GM12872 (cell line): ENCODE results near the gene ZBTB16.

Source experiments
- TF ChIP-seq, protein P1 (sequence below): IDR thresholded peaks from 3 replicates; pipeline ENCODE4 v1.5.1; 2011; ENCODE audit warnings: low read depth, mild to moderate bottlenecking, low read length, moderate library complexity; ENCODE audit not compliant: insufficient read depth

The ZBTB16 gene

DNA sequence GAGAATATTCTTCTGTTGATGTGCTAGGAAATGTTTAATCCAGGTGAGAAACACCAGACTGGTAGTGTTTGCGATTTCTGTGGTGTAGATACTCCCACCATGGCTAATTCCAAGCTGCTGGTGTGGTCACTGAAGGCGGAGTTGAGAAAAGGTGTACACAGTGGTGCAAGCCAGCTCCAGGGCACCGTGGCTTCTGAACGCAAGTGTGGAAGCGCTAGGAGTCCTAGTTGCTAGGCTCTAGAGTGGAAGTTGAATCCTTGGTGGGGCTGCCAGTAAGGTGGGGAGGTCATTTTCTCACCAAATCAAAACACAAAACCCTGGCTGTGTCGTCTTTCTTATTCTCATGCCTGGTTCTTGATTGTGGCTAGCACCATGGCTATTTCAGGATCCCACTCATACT is 61.6 kb downstream of the ZBTB16 start:
- TF ChIP-seq, protein P1, sequence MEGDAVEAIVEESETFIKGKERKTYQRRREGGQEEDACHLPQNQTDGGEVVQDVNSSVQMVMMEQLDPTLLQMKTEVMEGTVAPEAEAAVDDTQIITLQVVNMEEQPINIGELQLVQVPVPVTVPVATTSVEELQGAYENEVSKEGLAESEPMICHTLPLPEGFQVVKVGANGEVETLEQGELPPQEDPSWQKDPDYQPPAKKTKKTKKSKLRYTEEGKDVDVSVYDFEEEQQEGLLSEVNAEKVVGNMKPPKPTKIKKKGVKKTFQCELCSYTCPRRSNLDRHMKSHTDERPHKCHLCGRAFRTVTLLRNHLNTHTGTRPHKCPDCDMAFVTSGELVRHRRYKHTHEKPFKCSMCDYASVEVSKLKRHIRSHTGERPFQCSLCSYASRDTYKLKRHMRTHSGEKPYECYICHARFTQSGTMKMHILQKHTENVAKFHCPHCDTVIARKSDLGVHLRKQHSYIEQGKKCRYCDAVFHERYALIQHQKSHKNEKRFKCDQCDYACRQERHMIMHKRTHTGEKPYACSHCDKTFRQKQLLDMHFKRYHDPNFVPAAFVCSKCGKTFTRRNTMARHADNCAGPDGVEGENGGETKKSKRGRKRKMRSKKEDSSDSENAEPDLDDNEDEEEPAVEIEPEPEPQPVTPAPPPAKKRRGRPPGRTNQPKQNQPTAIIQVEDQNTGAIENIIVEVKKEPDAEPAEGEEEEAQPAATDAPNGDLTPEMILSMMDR = no peak

- TF ChIP-seq, protein P1 = no peak
These were observed 62.4 kb downstream of the ZBTB16 start for GRCh38 chr11:114121804-114122504.

DNA sequence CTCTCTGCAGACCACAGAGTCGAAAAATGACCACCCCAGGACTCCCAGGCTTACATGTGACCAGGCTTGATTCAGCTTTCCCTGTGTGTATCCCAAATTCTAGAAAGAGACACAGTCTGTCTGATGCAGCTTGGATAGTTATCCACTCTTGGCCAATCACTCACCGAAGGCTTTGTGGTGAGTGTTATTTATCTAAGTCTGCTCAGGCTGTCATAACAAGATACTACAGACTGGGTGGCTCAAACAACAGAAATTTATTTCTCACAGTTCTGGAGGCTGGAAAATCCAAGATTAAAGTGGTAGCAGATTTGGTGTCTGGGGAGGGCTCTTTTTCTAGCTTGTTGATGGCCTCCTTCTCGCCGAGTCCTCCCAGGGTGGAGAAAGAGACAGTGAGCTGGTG is 63.2 kb downstream of the ZBTB16 start:
- TF ChIP-seq, protein P1 = no peak

DNA sequence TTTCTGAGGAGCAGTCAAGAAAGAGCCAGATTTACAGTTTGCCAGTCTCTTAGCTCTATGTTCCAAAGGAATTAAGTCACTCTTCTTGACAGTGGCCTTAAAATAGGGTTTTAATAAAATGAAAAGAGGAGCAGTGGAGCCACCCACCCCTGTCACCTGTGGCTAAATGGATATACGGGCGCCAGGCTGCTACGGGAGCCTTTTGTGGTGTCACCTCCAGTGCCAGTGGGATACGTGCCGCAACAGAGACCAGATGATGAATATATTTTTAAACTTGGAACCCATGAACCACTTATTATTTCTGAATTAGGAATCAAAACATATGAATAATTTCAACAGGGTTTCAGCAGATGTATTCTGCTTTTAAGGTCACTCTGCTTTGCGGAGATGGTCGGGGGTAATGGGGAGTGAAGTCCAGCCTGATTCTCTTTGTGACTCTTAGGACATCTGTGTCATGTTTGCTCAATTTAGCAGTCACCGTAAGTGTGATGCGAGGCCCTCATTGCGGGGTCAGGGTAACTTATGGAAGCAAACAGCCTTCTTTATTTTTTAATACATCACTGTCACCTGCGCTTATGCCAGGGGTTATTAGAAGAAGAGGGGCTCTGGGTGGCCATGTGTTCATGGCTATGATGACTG is 64.3 kb downstream of the ZBTB16 start:
- TF ChIP-seq, protein P1 = no peak

- TF ChIP-seq, protein P1 = no peak
These were observed 65.2 kb downstream of the ZBTB16 start for GRCh38 chr11:114124601-114125144.

- TF ChIP-seq, protein P1 = no peak
These were observed 66.0 kb downstream of the ZBTB16 start for GRCh38 chr11:114125531-114125930.

DNA sequence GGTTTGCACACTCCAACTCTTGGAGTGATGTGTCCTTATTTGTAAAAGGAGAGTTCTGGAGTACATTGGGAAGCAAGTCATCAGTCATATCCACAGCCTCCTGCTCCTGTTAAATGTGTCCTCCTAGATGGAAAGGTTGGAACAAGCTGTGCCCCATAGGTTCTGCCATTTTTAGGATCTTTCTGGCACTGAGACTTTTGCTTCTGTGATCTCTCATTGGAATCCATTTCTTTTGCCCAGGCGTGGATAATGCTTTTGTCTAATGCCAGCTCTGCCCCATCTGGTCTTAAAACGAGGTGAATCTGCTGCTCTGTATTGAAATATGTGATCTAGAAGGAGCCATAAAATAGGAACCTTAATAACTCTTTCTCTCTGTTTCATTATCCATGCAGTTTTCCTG is 66.4 kb downstream of the ZBTB16 start:
- TF ChIP-seq, protein P1 = no peak
